Osteoblast (primary cell): ENCODE measurements around the gene CBX3. TPM values are rescaled to one million over a fixed set of nuclear protein-coding genes. Genes with fewer than 3 reads are reported as not detected.
"Not testable (repeated sequence)": the region's sequence is repeated elsewhere in the genome, so short reads cannot be mapped to it uniquely, and the experiment has no call there.

Experiments
- DNase-seq: peaks from one replicate; pipeline ENCODE4 v3.0.0; 2011; ENCODE audit warnings: low spot score, mixed read lengths; ENCODE audit not compliant: insufficient read length; ENCODE audit errors: missing footprints
- H2AFZ ChIP-seq: 2 replicates; pipeline ENCODE4 v1.6.0; 2011; ENCODE audit warnings: mild to moderate bottlenecking, low read length
- H3K27ac ChIP-seq: 2 replicates; pipeline ENCODE4 v1.5.1; 2011; ENCODE audit warnings: mild to moderate bottlenecking, low read depth, low read length, moderate library complexity
- H3K27me3 ChIP-seq: 2 replicates; pipeline ENCODE4 v1.6.0; 2012; ENCODE audit warnings: mild to moderate bottlenecking, control low read depth, inconsistent platforms, low read length, moderate library complexity; ENCODE audit not compliant: insufficient read depth
- H3K36me3 ChIP-seq: 2 replicates; pipeline ENCODE4 v1.5.1; 2011; ENCODE audit warnings: mild to moderate bottlenecking, low read length, control low read depth, moderate library complexity; ENCODE audit not compliant: insufficient read depth
- H3K4me1 ChIP-seq: 2 replicates; pipeline ENCODE4 v1.5.1; 2011; ENCODE audit warnings: mild to moderate bottlenecking, low read length, control low read depth, moderate library complexity; ENCODE audit not compliant: insufficient read depth
- H3K4me2 ChIP-seq: 2 replicates; pipeline ENCODE4 v1.6.0; 2011; ENCODE audit warnings: mild to moderate bottlenecking, low read length; ENCODE audit not compliant: insufficient read depth
- H3K4me3 ChIP-seq: fragments of 200-600 bp; sonication (generic); 3 replicates; pipeline ENCODE4 v1.5.1; 2012; ENCODE audit warnings: mild to moderate bottlenecking, low read length, inconsistent platforms; ENCODE audit not compliant: insufficient read depth
- H3K79me2 ChIP-seq: 2 replicates; pipeline ENCODE4 v1.6.0; 2012; ENCODE audit warnings: mild to moderate bottlenecking, low read length, control low read depth, inconsistent platforms; ENCODE audit not compliant: insufficient read depth
- H3K9me3 ChIP-seq: 2 replicates; pipeline ENCODE4 v1.5.1; 2011; ENCODE audit warnings: low read depth, low read length, control low read depth
- H4K20me1 ChIP-seq: 2 replicates; pipeline ENCODE4 v1.6.0; 2012; ENCODE audit warnings: mild to moderate bottlenecking, low read length, control low read depth; ENCODE audit not compliant: insufficient read depth
- total RNA-seq: library from RNA; depleted of rRNA; stranded (reverse); fragments of >200 nt; gene quantifications from 2 replicates; pipeline ENCODE4 v1.2.3, GENCODE V29; 2012
- TF ChIP-seq, protein P1 (sequence below): IDR thresholded peaks from 2 replicates; pipeline ENCODE4 v1.5.1; 2011; ENCODE audit warnings: mild to moderate bottlenecking, low read depth, low read length, moderate library complexity; ENCODE audit errors: extremely low read depth

The CBX3 gene
- total RNA-seq, 1 donor = 142 TPM

DNA sequence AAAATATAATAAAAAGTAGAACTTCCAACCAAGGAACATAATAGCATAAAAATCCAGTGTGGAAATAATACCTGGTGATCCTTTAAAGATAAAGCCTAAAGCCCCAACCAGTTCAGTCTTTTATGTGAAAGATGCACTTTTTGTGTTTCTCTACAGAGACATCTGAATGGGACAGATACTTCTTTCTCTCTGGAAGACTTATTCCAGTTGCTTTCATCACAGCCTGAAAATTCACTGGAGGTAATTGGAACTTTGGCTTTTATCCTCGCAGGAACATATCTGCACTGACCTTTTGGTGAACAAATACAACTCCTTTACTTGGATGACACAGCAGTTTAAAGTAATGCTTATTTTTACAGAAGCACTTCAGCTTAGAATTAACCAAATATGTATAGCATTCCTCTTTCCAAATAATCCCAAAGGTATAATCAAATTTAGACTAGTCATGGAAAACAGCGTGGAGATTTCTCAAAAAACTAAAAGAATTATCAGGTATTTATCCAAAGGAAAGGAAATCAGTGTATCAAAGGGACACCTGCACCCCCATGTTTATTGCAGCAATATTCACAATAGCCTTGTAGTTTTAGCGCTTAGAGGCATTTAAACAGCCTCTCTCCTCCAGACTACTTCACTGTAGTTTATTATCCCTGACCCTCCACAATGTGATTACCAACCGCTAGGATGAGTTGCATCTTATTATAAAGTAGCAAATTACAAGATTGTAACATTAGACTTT is 17.8 kb upstream of the CBX3 start:
- TF ChIP-seq, protein P1, sequence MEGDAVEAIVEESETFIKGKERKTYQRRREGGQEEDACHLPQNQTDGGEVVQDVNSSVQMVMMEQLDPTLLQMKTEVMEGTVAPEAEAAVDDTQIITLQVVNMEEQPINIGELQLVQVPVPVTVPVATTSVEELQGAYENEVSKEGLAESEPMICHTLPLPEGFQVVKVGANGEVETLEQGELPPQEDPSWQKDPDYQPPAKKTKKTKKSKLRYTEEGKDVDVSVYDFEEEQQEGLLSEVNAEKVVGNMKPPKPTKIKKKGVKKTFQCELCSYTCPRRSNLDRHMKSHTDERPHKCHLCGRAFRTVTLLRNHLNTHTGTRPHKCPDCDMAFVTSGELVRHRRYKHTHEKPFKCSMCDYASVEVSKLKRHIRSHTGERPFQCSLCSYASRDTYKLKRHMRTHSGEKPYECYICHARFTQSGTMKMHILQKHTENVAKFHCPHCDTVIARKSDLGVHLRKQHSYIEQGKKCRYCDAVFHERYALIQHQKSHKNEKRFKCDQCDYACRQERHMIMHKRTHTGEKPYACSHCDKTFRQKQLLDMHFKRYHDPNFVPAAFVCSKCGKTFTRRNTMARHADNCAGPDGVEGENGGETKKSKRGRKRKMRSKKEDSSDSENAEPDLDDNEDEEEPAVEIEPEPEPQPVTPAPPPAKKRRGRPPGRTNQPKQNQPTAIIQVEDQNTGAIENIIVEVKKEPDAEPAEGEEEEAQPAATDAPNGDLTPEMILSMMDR = no peak
- DNase-seq = no peak
- H4K20me1 ChIP-seq = peaks cover 34% of the 10 kb centered on the region
- H3K27me3 ChIP-seq = no peaks in the 10 kb centered on the region
- H3K4me2 ChIP-seq = no peak overlapping the region
- H2AFZ ChIP-seq = no peak overlapping the region
- no peak overlapping the region for H3K4me3 ChIP-seq
- no peak overlapping the region for H3K27ac ChIP-seq
- no peaks in the 10 kb centered on the region for H3K9me3 ChIP-seq
- no peaks in the 10 kb centered on the region for H3K79me2 ChIP-seq
- peaks cover 22% of the 10 kb centered on the region for H3K36me3 ChIP-seq
- H3K4me1 ChIP-seq = no peaks in the 10 kb centered on the region

DNA sequence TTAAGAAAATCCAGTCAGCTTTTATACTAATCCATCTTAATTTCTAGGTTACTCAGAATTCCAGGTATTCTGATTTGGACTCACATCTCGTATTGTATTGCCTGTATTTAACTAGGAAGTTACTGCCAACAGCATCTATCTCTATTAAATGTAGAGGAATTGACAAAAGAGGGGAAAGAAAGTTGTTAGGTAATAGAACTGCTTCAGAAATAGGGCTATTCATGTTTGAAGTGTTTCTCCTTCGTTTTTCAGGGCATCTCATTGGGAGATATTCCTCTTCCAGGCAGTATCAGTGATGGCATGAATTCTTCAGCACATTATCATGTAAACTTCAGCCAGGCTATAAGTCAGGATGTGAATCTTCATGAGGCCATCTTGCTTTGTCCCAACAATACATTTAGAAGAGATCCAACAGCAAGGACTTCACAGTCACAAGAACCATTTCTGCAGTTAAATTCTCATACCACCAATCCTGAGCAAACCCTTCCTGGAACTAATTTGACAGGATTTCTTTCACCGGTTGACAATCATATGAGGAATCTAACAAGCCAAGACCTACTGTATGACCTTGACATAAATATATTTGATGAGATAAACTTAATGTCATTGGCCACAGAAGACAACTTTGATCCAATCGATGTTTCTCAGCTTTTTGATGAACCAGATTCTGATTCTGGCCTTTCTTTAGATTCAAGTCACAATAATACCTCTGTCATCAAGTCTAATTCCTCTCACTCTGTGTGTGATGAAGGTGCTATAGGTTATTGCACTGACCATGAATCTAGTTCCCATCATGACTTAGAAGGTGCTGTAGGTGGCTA is 17.1 kb upstream of the CBX3 start:
- H3K27me3 ChIP-seq, H2AFZ ChIP-seq, H3K9me3 ChIP-seq, H3K4me1 ChIP-seq, H3K27ac ChIP-seq, H3K4me2 ChIP-seq, H3K4me3 ChIP-seq, DNase-seq, H3K79me2 ChIP-seq: not testable (repeated sequence)
- peaks cover 35% of the 10 kb centered on the region for H4K20me1 ChIP-seq
- peaks cover 30% of the 10 kb centered on the region for H3K36me3 ChIP-seq

DNA sequence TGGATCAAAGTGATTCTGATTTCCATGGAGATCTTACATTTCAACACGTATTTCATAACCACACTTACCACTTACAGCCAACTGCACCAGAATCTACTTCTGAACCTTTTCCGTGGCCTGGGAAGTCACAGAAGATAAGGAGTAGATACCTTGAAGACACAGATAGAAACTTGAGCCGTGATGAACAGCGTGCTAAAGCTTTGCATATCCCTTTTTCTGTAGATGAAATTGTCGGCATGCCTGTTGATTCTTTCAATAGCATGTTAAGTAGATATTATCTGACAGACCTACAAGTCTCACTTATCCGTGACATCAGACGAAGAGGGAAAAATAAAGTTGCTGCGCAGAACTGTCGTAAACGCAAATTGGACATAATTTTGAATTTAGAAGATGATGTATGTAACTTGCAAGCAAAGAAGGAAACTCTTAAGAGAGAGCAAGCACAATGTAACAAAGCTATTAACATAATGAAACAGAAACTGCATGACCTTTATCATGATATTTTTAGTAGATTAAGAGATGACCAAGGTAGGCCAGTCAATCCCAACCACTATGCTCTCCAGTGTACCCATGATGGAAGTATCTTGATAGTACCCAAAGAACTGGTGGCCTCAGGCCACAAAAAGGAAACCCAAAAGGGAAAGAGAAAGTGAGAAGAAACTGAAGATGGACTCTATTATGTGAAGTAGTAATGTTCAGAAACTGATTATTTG is 16.3 kb upstream of the CBX3 start:
- Histone ChIP-seq H3K4me3 (no peak overlapping the region), H3K27me3 (no peaks in the 10 kb centered on the region), H3K27ac (no peak overlapping the region), H3K9me3 (no peaks in the 10 kb centered on the region), H3K79me2 (no peaks in the 10 kb centered on the region), H3K4me2 (no peak overlapping the region), H3K36me3 (peaks cover 38% of the 10 kb centered on the region), H3K4me1 (no peaks in the 10 kb centered on the region), H4K20me1 (peaks cover 35% of the 10 kb centered on the region), H2AFZ (no peak overlapping the region)
- TF ChIP-seq, protein P1 = no peak
- DNase-seq = no peak

DNA sequence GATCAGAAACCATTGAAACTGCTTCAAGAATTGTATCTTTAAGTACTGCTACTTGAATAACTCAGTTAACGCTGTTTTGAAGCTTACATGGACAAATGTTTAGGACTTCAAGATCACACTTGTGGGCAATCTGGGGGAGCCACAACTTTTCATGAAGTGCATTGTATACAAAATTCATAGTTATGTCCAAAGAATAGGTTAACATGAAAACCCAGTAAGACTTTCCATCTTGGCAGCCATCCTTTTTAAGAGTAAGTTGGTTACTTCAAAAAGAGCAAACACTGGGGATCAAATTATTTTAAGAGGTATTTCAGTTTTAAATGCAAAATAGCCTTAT is 15.7 kb upstream of the CBX3 start:
- no peak overlapping the region for H3K4me3 ChIP-seq
- H3K36me3 ChIP-seq = peaks cover 43% of the 10 kb centered on the region
- H3K27ac ChIP-seq = no peak overlapping the region
- no peaks in the 10 kb centered on the region for H3K4me1 ChIP-seq
- H4K20me1 ChIP-seq = peaks cover 39% of the 10 kb centered on the region
- no peak overlapping the region for H2AFZ ChIP-seq
- H3K4me2 ChIP-seq = no peak overlapping the region
- no peaks in the 10 kb centered on the region for H3K9me3 ChIP-seq
- TF ChIP-seq, protein P1 = no peak
- no peaks in the 10 kb centered on the region for H3K79me2 ChIP-seq
- DNase-seq = no peak
- H3K27me3 ChIP-seq = no peaks in the 10 kb centered on the region
